Measurements from ENCODE around the gene TANGO2. TPM values are rescaled to one million over a fixed set of nuclear protein-coding genes. Genes with fewer than 3 reads are reported as not detected.

The TANGO2 gene
- total RNA-seq, 1 experiment from 2014 or later = 14.6 TPM

GRCh38 chr22:20004464-20004863 lies 16.4 kb upstream of the TANGO2 start:
- Histone ChIP-seq H3K4me1 (ENCODE audit: insufficient read depth, low read length) (peaks cover 5% of the 10 kb centered on the region; the same call in 1 of the 2 replicates), H3K23ac (ENCODE audit: insufficient read length, low read depth, low read length) (no peak overlapping the region), H3K4ac (ENCODE audit: low read depth, low read length) (no peak overlapping the region), H4K5ac (ENCODE audit: insufficient read length, low read depth, low read length) (no peak overlapping the region), H3K56ac (ENCODE audit: insufficient read length, low read depth, low read length) (no peak overlapping the region), H2BK5ac (ENCODE audit: insufficient read length, low read length) (no peak overlapping the region), H4K8ac (replicated peaks; ENCODE audit: insufficient read length, low read depth, low read length) (no peak overlapping the region), H2BK15ac (ENCODE audit: low read depth, low read length) (no peak overlapping the region), H2BK20ac (ENCODE audit: low read depth, low read length, poor library complexity, severe bottlenecking) (no peak overlapping the region), H3K14ac (ENCODE audit: insufficient read depth, low read length) (no peak overlapping the region), H3K9ac (ENCODE audit: extremely low read depth, insufficient read length, low read length) (no peak overlapping the region), H3K18ac (ENCODE audit: insufficient read length, low read depth, low read length) (no peak overlapping the region), H2AK5ac (ENCODE audit: insufficient read length, low read length) (no peak overlapping the region), H4K20me1 (ENCODE audit: control insufficient read depth, insufficient read depth, insufficient read length) (no peaks in the 10 kb centered on the region), H3T11ph (ENCODE audit: low read length) (no peak overlapping the region), H2BK120ac (ENCODE audit: low read depth, low read length, poor library complexity, severe bottlenecking) (no peak overlapping the region), H3K79me1 (ENCODE audit: insufficient read depth, low read depth, low read length, poor library complexity, severe bottlenecking) (no peaks in the 10 kb centered on the region), H4K91ac (ENCODE audit: insufficient read length, low read depth, low read length) (no peak overlapping the region), H3K27me3 (ENCODE audit: insufficient read depth, low read length) (no peaks in the 10 kb centered on the region), H3K23me2 (ENCODE audit: insufficient read length, low read depth, low read length, poor library complexity, severe bottlenecking) (no peaks in the 10 kb centered on the region), H3K79me2 (ENCODE audit: insufficient read depth, low read length) (no peaks in the 10 kb centered on the region), H2BK12ac (ENCODE audit: insufficient read length, low read depth, low read length) (no peak overlapping the region), H3K9me3 (ENCODE audit: control insufficient read depth, low read depth, low read length) (no peaks in the 10 kb centered on the region), H2AFZ (ENCODE audit: low read length) (no peak overlapping the region), H3K4me2 (ENCODE audit: insufficient read depth, insufficient read length, low read length) (no peak overlapping the region), H3K27ac (ENCODE audit: insufficient read length, low read depth, low read length) (no peak overlapping the region)
- Mint-ChIP-seq H3K4me1 (peaks cover 26 to 30% of the 10 kb centered on the region in 2 experiments), H3K4me3 (no peak overlapping the region), H3K27me3 (ENCODE audit: low read depth) (no peaks in the 10 kb centered on the region), H3K9me3 (peaks cover 23% of the 10 kb centered on the region in 2 experiments), H3K27ac (no peak overlapping the region; a peak in 1 of 7 replicates), H3K36me3 (ENCODE audit: insufficient read depth in 1 of 3, low read depth in 3 of 3) (peaks cover 0 to 23% (median 12%) of the 10 kb centered on the region in 3 experiments; a peak in 6 of 7 replicates)
- TF ChIP-seq CTCF (conservative IDR thresholded peaks at IDR 0.05) = no peak
- no peak for DNase-seq
- no CpG with 5 or more reads among the region's 3 CpGs for WGBS (ENCODE audit: extremely low coverage, insufficient read length, low lambda C conversion rate)
